CD1c-positive myeloid dendritic cell (primary cell): ENCODE measurements around the gene ASTN2.

ENCODE experiments used
- DNase-seq: peaks from one replicate; pipeline ENCODE4 v3.0.0-alpha.2; 2016; ENCODE audit errors: extremely low spot score

Gene ASTN2

DNA sequence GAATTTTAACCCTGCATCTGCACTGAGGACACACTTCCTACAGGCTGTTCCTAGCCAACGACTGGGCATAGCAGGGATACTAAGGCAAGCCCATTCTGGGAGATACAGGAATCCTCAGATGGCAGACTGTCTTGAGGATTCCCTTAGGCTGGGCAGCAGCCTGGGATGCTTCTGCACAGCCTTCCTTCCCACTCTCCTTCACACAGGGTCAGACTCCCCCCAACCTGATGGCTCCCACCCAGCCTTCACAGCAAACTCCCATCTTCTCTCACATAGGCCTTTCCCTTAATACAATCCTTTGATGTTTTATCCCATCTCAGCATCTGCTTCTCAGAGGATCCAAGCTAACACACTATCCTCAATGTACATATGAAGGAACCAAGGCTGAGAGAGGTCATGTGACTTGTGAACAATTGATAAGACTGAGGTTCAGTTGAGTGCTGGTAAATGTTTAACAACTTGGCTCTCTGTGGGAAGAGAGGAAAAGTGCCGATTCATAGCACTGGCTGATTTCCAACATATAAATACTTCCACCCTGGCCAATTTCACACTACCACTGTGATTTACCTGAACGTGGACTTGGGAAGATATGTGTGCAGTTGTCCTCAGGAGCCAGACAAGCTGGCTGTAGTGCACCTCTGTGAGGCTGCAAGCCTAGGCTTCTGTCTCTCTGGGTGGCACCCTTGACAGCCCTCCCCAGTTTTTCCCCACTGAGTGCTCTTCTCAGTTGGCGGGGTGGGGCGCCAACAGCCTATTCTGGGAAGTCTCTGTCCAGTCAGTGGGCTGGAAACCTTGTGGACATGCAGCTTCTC lies 848.0 kb downstream of the ASTN2 start:
- DNase-seq = no peak

DNA sequence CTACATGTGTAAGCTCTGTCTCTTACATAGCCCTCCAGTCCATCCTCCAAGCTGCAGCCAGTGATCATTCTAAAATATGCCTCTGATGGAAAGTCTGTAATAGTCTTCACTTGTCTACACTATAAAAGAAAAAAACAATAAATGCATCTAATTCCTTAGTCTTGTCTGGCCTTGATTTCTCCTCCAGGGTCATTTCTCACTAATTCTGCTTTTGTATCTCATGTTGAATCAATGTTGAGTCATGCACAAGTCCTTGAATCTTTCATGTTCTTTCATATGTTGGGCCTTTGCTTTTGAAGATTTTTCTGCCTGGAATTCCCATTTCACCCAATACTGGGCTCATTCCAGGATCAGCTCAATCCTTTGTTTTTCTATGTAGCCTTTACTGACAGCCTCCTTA lies 848.9 kb downstream of the ASTN2 start:
- DNase-seq = no peak

DNA sequence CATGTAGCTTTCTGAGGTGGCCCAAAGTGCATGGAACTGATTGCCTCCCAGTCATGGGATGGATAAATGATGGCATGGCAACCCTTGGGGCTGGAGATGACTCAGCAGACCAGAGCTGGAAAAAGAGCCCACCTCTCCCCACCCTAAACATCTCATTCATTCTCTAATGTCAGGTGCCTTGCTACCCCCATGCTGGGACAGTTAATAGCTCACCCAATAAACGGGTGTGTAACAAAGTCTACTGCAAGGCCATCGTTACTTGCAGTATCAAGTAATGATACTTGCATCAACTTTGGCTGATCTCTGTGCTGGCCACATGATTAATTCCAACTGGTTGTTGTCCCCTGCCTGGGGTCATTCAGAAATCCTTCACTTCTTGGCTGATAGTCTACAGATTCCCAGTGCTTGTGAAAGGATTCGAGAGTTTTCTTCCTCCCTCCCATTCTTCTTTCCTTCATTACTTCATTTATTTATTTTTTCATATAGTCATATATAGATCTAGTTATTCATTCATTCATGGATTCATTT lies 850.5 kb downstream of the ASTN2 start:
- DNase-seq = no peak

DNA sequence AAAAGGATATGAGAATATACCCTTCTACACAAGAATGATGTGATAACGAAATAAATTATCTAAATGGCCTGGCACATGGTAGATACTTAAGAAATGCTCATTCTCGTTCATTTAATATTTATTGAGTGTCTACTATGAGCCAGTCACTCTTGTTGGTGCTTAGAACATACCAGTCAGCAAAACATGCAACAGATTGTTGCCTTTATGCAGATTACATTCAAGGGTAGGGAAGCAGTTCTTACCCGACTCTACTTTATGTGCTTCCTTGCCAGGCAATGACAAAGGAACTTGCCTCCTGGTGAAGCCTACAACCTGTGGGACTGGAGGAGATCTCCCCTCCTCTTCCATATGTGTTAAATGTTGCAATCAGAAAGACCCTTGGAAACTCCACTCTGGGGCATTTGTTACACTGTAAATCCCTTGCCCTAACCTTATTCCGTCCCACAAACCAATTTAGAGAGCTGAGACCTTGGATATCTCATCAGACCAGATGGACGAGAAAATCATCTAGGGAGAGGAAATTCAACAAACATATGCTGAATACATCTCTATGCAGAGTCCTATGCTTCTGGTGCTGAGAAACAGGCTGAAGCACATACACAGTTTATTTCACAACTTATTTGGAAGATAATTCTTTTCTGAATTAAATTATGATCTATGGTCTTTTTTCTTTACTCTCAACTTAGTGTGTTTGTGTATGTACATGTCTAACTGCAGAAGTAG lies 855.9 kb downstream of the ASTN2 start:
- no peak for DNase-seq

DNA sequence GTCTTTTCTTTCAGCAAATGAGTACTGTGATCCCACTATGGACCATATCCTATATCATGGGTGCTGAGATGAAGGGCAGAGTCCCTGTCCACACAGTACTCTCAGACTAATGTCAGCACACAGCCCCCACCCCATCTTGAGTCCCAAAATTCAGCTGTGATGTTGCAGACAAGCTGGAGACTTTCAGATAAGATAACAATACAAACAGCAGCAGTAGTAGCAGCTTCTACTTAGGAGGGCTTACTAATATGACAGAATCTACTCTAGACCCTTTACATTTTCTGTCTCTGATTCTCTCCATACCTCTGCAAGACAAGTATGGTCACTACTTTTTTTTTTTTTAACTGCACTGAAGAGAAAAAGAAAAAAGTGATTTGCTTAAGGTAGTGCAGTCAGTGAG lies 856.8 kb downstream of the ASTN2 start:
- no peak for DNase-seq

DNA sequence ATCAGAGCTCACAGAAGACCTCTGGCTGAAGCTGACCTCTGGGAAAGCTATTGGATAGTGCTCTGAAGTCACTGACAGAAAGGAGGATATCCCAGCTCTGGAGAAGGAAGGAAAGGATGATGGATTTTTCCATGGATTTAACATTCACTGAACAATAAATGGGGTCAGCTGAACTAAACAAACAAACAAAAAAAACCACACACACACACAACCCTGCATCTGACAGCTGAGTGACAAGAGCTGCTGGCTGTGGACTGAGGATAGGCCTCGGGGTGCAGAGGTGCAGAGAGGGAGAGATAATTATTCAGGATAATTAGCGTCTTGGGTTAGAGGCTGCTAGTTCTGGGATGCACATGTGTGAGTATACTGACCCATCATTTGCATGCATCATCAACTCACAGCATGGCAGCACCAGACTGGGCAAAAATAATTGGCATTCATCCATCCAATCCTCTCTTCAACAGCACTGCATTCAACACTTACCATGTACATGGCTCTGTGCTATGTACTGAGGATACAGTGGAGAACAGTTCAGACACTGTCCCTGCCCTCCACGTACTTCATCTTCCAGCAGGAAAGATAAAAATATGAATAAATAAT lies 859.2 kb downstream of the ASTN2 start:
- no peak for DNase-seq

DNA sequence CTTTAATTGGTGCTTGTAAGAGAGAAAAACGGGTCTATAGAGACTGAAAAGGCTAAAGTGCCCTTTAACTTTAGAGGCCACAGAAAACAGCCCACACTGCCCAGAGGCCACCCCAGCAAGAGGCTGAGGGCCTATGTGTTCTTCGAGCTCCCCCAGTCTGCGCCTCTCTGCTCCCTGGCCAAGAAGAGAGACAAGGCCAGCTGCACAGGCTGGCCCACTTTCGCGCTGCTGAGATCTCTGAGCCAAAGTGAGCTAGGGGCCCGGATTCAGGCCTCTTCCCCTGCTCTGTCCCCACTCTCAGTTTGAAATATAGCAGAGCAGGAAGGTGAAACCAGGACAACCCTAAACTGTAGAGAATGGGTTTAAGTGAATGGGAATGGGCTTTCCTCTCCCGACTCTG lies 859.7 kb downstream of the ASTN2 start:
- no peak for DNase-seq

DNA sequence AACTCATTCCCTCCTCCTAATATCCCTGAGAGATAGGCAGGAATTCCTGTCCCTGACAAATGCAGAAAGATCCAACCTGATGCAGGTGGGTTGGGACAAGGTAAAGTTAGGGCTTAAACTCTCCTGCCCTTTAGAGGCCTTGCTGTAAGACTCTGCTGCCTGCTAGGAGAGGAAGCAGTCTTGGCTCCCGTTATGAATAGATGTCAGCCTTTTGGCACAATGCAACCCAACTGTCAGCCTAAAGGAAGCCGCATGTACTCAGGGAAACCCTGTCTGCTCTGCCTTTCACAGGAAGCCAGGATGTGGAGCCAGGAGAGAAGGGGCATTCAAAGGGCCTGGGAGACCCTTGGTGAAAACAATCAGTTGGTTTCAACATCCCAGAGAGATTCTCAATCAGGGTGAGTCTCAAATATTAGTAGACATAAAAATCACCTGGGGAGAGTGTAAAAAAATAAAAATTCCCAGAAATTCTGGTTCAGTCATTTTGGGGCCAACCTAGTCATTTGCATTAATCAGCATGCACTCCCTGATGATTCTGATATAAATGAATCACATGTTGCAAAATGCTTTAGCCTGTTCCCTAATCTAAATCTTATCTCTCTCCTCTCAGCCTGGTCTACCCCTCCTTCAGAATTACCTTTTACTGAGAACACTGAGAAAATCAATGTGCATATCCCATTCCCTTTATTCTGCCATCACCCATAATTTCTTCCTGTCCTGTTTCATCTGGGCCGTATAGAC lies 864.0 kb downstream of the ASTN2 start:
- no peak for DNase-seq

DNA sequence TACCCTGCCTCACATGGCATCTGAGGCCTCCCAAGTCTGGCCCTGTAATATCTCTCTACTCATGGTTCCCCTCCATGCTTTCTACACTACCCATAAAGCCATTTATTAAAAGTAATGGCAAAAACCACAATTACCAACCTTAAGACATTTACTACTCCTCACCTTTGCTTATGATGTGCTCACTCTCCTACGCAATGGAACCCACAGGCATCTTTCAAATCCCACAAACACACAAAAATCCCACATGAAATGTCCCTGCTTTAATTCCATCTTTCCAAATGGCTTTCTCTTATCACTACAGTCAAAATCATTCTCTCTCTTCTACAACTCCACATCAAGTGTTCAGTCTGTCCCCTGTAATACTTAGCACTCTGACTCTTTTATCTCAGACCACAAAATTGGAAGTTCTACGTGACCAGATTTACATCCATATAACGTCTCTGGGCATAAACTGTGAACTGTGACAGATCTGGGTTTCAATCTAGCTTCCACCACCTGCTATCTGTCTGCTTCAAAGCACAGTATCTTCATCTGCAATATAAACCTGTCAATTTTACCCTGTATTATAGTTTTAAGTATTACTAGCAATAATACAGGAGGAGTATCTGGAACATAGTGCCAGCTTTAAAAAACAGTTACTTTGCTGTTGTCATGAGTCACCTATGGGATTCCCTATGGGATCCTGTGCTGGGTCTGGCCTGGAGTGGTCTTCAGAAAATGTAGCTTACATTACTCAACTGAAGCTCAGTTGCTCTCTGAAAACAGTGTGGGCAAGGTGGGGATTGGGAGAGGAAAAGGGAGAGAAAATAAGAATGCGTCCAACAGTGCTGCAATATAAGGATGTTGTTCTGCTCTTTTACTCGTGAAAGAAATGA lies 864.8 kb downstream of the ASTN2 start:
- DNase-seq = no peak

DNA sequence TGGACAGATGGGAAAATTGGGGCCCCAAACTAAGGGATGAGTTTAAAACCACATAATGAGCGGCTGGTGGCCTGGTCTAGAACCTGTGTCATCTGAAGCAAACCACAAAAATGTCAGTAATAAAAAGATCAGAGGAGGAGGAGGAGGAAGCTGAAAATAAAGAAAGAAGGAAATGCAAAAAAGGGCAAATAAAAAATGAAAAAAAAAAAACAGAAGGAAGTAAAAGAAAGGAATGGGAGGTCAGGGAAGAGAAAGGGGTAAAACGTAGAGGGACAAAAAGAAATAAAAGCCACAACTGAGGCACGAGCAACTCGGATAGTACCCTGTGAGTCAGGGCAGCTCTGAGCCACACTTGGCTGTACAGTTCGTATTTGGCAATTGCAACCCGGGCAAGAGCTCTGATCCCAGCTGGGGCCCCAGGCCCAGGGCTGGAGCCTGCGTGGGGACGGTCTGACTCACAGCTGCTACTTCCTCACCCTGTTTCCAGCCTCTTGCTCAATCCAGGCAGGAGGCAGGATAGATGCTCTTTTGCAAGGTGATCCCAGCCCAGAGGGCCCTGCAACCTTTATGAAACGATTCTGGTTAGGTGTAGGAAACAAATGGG lies 865.7 kb downstream of the ASTN2 start:
- DNase-seq = peak; percentile 79

DNA sequence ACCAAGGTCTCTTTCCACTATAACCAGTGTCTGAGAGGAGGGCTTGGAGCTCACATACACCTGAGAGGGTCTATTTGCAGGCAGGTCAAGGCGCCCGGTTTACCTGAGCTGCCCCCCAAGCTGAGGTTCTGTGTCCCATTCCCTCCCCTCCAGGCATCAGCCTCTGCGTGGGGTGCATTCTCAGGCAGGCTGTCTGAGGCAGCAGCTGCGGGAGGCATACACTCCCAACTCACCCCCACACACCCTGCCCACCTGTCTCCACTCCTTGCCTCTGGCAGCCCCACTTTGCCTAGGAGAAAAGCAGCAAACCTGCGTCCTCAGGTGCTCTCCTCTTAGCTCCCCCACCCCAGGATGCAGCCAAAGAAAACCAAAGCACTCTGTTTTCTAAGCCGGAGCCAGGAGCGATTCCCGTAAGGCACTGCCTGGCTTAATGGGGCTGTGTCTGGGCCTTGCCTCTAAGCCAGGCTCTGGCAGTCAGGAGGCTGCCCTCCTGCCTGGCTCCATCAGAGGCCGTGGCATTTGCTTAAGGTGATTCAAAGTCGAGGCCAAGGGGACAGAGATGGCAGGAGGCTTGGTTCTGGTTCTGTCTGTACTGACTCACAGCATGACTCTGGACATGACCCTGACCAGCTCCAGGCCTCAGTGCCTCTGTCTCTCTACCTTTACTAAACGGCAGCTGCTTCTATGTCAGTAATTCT lies 867.0 kb downstream of the ASTN2 start:
- no peak for DNase-seq

DNA sequence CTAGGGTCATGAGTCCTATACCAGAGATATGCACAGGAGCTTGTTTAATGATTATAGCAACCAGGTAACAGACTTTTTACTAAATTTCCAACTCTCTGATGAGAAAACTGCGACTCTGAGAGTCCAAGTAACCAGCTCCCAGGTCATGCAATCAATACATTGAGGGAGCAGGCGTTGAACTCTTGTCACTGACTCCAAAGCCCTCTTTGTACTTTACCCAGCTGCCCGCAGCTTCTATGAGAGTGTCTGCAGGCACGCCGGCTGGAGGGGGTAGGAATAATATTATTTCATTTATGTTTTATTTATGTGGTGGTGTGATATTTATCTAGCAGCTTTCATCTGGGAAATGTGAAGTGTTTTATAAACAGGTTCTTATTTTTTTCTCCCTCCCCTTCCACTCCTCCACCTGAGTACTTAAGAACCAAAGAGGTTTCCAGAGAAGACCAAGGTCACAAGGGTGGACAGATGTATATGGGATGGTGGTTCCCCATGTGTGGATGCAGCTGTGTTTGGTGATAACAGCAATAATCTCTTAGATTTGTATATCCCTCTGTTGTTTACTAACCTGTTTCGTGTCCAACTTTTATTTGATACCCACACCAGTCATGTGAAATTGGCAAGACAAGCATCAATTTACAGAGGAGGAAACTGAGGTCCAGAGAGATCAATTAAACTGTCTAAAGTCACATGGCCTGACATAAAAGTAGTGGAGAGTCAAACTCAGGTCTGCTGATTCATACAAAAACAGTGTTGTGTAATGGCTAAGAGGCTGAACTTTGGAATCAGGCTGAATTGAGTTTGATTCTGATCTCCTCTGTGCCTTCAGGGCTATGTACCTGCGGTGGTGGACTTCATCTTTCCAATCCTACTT lies 867.9 kb downstream of the ASTN2 start:
- DNase-seq = no peak

DNA sequence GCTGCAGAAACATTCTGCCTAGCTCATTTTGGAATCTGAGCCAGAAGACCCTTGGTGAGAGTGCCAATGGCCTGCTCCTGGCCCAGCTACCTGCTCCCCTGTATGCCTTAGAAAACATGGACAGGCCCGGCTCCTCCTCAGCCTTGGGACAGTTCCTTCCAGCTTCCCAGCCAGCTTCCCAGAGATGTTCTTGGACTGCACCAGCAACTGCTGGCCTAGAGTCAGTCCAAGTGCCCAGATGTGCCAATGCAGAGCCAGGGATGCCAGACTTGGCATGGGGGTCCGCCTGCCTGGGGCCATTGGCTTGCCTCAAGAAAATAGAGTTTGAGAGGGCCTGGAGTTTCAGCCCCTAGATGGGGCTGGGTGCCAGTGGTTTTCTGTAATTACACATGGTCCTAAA lies 870.0 kb downstream of the ASTN2 start:
- DNase-seq = no peak

DNA sequence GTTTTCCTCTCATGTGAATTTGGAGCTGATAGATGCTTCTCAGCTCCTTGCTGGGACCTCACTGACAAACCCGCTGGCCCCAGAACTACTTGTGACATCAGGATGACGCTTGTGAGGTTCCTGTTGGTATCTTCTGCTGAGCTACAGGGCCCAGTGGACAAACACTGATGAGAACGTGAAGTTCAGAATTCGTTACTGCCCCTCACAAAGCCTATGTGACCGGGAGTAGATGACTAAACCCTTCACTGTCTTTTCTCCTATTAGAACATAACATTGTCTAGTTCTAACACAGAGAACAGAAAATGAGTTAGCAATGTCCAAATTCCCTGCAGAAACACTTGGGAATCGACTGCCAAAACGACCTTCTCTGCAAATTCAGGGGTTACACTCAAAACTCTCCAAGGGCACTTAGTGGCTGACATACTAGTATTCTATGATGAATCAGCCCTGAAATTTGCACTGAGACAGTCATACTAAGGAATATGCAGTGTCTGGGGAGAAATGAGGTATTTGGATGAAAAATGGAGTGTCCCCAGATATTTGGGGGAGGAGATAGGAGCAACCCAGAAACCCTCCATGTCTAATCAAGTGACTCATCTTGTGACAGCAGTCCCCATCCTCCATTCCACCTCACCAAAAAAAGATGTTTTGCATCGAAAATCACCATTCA lies 871.0 kb downstream of the ASTN2 start:
- DNase-seq = no peak

DNA sequence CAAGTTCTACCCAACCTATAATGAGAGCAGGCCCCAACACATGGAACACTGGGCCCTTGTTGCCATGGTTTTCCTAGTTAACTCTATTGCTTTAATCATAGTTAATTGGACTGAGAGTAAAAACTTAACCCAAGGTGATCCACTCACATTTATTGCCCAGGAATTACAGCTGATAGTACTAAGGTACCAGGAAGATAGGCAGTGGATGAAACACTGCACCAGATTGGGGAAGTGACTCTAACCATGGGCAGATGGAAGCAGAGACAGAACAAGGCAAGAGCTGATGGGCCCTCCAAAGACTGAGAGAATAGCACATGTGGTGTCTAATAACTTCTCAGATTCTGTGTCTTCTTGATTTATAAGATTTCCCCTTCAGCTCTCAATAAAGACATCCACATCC lies 873.5 kb downstream of the ASTN2 start:
- no peak for DNase-seq

DNA sequence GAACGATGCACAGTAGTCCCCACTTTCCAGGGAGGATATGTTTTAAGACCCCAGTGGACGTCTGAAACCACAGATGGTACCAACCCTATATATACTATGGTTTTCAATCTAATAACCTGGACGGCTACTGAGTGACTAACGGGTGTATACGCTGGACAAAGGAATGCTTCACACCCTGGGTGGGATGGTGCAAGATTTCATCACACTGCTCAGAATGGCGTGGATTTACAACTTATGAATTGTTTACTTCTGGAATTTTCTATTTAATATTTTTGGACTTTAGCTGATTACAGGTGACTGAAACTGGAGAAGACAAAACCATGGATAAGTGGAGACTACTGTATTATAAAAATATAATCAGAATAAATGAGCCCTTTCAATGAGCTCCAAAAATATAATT lies 875.3 kb downstream of the ASTN2 start:
- no peak for DNase-seq

DNA sequence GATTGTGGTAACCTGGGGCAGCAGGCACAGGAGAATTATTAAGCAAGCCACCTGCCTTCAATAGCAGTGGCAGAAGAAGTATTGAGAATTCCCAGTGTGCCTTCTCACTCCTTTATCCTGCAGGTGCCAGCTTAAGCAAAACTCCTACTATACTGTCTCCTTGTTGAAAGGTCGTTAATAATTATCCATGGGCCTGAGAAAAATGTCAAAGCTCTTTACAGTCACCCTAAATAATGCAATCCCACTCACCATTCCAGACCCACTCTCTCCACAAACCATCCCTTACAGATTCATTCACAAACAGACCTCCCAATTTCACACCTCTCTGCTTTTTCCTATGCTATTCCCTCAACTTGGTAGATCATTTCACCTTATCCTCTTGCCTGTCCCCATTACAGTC lies 889.2 kb downstream of the ASTN2 start:
- DNase-seq = no peak

DNA sequence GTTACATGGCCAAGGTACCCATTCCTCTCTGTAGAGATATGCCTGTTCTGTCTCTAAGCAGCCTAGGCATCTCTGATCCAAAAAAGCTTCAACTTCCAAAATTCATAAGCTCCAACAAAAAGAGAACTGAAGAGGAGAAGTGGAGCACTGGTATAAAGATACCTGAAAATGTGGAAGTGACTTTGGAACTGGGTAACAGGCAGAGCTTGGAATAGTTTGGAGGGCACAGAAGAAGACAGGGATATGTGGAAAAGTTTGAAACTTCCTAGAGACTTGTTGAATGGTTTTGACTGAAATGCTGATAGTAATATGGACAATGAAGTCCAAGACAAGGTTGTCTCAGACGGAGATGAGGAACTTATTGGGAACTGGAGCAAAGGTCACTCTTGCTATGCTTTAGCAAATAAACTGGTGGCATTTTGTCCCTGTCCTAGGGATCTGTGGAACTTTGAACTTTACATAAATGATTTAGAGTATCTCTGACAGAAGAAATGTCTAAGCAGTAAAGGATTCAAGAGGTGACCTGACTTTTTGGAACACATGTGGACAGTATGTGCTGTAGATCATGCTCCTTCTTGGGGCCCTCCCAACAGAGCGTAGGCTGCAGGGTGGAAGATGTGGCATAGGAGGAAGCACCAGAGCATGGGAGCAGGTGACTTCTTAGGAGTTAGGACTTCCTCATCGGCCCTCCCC lies 889.9 kb downstream of the ASTN2 start:
- DNase-seq = no peak
